ENCODE data around the gene FBXL22. TPM values are rescaled to one million over a fixed set of nuclear protein-coding genes. Genes with fewer than 3 reads are reported as not detected.

FBXL22 gene
- total RNA-seq, 1 donor from 2014 or later: 0.63 TPM

DNA sequence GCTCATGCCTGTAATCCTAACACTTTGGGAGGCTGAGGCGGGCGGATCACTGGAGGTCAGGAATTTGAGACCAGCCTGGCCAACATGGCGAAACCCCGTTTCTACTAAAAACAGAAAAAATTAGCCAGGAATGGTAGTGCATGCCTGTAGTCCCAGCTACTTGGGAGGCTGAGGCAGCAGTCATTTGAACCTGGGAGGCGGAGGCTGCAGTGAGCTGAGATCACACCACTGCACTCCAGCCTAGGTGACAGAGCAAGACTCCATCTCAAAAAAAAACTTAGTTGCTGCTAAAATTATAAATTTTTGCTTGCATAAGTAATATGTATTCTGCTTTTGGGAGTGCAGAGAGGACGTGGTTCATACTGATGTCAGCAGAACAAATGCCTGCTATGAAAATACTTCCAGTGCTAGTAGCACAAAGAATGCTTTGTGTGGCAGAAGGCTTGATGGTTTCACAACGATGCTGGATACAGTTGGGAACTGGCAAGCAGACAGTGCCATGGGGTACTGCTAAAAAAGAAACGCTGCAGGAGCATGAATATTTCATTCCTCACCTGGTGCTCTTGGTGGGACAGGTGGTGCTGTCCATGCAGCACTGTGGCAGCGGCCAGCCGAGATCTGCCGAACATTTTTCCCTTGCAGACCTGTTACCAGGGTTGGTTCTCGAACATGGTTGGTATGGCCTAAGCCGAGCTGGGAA, 31.1 kb downstream of the FBXL22 start:
- Mint-ChIP-seq H3K4me3 (no peak overlapping the region), H3K36me3 (peaks cover 51% of the 10 kb centered on the region), H3K27ac (no peak overlapping the region), H3K27me3 (ENCODE audit: low read depth) (no peaks in the 10 kb centered on the region), H3K9me3 (no peaks in the 10 kb centered on the region), H3K4me1 (no peaks in the 10 kb centered on the region)
- no peak for DNase-seq (ENCODE audit: low spot score in 2 of 2, unreplicated experiment in 2 of 2)
- TF ChIP-seq, protein P1, sequence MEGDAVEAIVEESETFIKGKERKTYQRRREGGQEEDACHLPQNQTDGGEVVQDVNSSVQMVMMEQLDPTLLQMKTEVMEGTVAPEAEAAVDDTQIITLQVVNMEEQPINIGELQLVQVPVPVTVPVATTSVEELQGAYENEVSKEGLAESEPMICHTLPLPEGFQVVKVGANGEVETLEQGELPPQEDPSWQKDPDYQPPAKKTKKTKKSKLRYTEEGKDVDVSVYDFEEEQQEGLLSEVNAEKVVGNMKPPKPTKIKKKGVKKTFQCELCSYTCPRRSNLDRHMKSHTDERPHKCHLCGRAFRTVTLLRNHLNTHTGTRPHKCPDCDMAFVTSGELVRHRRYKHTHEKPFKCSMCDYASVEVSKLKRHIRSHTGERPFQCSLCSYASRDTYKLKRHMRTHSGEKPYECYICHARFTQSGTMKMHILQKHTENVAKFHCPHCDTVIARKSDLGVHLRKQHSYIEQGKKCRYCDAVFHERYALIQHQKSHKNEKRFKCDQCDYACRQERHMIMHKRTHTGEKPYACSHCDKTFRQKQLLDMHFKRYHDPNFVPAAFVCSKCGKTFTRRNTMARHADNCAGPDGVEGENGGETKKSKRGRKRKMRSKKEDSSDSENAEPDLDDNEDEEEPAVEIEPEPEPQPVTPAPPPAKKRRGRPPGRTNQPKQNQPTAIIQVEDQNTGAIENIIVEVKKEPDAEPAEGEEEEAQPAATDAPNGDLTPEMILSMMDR (IDR thresholded peaks at IDR 0.05; ENCODE audit: unreplicated experiment): no peak

DNA sequence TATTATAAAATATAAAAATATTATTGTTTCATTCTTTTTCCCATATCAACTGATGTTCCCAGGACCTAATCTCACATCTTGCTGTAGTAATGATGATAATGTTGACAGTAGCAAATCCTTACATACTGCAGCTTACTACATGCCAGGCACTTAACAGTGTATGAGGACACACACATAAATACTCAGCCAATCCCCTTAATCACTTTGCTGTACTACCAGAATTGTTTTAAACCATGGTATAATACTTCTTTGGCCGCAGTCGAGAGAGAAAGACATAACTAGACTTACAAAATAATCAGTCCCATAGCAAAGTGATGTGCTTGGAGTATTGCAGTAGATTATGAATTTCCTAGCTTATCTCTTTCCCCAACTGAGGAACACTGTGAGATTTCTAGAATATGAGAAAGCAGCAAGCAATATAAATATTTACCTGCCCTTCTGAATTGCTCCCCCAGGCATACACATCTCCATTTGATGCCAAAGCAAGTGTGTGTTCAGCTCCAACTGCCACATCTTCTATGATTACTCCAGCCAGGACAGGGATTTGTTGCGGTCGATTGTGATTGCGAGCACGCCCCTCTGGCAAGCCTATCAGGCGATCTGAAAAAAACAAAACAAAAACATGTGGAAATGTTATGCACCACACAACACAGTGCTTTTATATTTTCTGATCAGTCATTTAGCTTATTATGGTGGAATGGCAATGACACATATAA, 33.0 kb downstream of the FBXL22 start:
- DNase-seq (ENCODE audit: low spot score in 2 of 2, unreplicated experiment in 2 of 2): no peak
- no peak overlapping the region for H3K4me3 Mint-ChIP-seq
- peaks cover 46% of the 10 kb centered on the region for H3K36me3 Mint-ChIP-seq
- no peaks in the 10 kb centered on the region for H3K4me1 Mint-ChIP-seq
- H3K27ac Mint-ChIP-seq: no peak overlapping the region
- H3K9me3 Mint-ChIP-seq: no peaks in the 10 kb centered on the region
- H3K27me3 Mint-ChIP-seq (ENCODE audit: low read depth): no peaks in the 10 kb centered on the region
- TF ChIP-seq, protein P1 (IDR thresholded peaks at IDR 0.05; ENCODE audit: unreplicated experiment): no peak

DNA sequence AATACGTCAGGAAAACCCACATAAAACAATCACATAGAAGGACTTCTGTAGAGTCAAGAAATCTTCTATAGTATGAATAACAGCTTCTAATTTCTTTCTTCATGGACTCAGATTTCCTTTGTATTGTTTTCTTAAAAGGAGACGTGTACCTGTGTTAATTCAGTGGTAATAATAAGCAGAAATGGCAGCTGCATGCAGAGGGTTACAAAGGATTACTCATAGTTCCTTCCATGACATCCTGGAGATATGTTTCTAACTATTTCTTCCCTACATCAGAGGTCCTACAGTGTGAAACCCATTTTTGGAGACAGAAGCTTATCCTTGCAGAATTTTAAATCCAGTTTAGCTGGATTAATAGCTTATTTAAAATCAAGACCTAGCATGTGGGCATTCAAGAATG, 36.1 kb downstream of the FBXL22 start:
- no peak for DNase-seq (ENCODE audit: low spot score in 2 of 2, unreplicated experiment in 2 of 2)
- Mint-ChIP-seq H3K36me3 (peaks cover 44% of the 10 kb centered on the region), H3K4me3 (no peak overlapping the region), H3K4me1 (no peaks in the 10 kb centered on the region), H3K9me3 (no peaks in the 10 kb centered on the region), H3K27me3 (ENCODE audit: low read depth) (no peaks in the 10 kb centered on the region), H3K27ac (no peak overlapping the region)
- TF ChIP-seq, protein P1 (IDR thresholded peaks at IDR 0.05; ENCODE audit: unreplicated experiment): no peak

DNA sequence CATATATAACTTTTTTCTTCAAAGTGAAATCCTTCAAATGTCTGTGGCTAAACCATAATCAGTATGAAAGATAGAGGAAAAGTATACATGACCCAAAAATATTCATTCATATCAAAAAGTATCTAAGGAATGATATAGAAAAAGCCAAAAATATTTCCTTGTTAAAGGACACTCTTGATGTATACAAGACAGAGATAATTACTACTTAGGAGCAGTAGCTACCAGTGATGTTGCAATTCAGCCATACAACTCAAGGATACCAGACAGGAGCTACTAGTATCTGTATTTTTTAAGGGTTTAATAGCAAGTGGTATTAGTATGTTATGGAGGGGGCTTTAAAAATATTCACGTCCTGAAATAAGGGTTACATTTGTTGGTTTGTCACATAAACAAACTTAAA, 37.0 kb downstream of the FBXL22 start:
- no peak for DNase-seq (ENCODE audit: low spot score in 2 of 2, unreplicated experiment in 2 of 2)
- Mint-ChIP-seq H3K4me3 (no peak overlapping the region), H3K27ac (no peak overlapping the region), H3K27me3 (ENCODE audit: low read depth) (no peaks in the 10 kb centered on the region), H3K4me1 (no peaks in the 10 kb centered on the region), H3K9me3 (no peaks in the 10 kb centered on the region), H3K36me3 (peaks cover 43% of the 10 kb centered on the region)
- TF ChIP-seq, protein P1 (IDR thresholded peaks at IDR 0.05; ENCODE audit: unreplicated experiment): no peak

DNA sequence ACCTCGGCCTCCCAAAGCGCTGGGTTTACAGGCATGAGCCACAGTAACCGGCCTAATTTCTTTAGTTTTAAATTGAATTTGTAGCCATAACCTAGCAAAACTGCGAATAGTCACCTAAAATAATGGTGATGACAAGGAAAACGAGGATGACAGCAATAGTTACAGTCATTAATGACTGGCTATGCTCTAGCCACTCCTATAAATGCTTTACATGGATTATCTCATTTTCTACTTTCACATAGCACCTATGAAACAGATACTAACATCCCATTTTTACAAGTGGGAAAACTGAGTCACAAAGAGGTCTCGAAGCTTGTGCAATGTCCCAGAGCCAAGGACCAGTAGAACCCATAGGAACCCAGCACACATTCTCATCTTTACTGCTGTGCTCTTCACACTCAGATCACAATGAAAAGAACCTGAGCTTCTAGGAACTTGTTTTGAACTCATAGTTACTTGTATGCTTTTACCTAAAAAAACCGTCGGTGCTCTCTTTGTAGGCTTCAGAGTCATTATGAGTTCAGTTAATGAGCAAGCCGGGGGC, 39.4 kb downstream of the FBXL22 start:
- TF ChIP-seq, protein P1 (IDR thresholded peaks at IDR 0.05; ENCODE audit: unreplicated experiment): no peak
- no peaks in the 10 kb centered on the region for H3K4me1 Mint-ChIP-seq
- no peak overlapping the region for H3K27ac Mint-ChIP-seq
- H3K36me3 Mint-ChIP-seq: peaks cover 39% of the 10 kb centered on the region
- H3K9me3 Mint-ChIP-seq: no peaks in the 10 kb centered on the region
- no peak for DNase-seq (ENCODE audit: low spot score in 2 of 2, unreplicated experiment in 2 of 2)
- H3K27me3 Mint-ChIP-seq (ENCODE audit: low read depth): no peaks in the 10 kb centered on the region
- H3K4me3 Mint-ChIP-seq: no peak overlapping the region

All from mesothelial cell of epicardium (in vitro differentiated cells).